ENCODE data around the gene SLC47A1. TPM values are rescaled to one million over a fixed set of nuclear protein-coding genes. Genes with fewer than 3 reads are reported as not detected.
"Not testable (repeated sequence)": the region's sequence is repeated elsewhere in the genome, so short reads cannot be mapped to it uniquely, and the experiment has no call there.

Gene SLC47A1
- total RNA-seq, 1 donor from 2014 or later = 2.7 TPM

GRCh38 chr17:19555746-19556145 is 22.1 kb downstream of the SLC47A1 start:
- ATAC-seq = no peak

GRCh38 chr17:19558946-19559345 is 25.3 kb downstream of the SLC47A1 start:
- ATAC-seq = peak; percentile 82

DNA sequence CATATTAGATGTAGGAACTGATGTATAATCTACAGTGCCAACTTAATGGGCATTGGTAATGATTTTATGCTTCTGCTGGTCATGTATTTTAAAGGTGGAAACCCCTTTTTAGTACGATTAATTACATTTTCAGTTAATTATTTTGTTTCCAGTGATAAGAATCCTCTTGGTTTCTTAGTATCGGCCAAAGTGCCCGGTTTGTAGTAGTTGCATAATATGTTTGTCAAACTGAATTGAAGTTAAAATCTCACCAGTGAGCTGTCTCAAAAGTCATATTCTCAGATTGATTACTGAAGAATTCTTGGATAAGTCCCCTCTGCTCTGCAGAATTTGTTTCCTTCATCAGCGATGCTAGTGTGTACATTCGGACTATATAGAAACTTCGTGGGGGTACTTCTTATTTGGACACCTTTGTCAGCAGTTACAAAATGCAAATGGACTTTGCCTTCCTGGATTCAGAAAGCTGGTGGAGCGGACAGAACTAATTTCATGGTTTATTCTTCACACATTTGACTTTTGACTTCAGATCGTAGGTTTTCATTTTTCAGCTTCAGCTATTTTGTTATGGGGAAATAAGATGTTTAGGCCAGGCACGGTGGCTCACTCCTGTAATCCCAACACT is 28.2 kb downstream of the SLC47A1 start:
- ATAC-seq = no peak

DNA sequence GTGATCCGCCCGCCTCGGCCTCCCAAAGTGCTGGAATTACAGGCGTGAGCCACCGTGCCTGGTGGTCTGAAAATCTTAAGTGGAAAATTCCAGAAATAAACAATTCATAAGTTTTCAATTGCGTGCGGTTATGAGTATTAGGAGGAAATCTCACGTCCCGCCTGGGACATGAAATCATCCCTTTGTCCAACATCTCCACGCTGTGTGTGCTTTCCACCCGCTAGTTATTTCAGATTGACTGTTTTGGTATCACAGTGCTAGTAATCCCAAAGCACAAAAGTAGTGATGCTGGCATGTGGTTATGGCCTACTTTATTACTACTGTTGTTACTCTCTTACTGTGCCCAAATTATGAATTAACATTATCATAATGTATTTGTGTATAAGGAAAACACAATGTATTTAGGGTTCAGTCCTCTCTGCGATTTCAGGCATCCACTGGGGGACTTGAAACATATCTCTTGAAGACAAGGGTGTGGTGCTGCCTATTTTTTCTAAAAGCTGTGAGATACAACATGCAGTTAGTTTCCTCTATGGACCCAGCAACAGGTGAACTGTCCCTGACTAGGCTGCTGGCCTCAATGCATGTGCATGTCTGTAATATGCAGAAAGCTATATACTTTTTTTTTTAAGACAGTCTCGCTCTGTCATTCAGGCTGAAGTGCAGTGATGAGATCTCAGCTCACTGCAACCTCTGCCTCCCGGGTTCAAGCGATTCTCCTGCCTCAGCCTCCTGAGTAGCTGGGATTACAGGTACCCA is 32.3 kb downstream of the SLC47A1 start:
- ATAC-seq = no peak

- ATAC-seq = no peak
These were observed 33.8 kb downstream of the SLC47A1 start for GRCh38 chr17:19567216-19568015.

- ATAC-seq = no peak
These were observed 34.3 kb downstream of the SLC47A1 start for GRCh38 chr17:19568016-19568350.

GRCh38 chr17:19569785-19570543 is 36.3 kb downstream of the SLC47A1 start:
- peak; percentile 85 for ATAC-seq

GRCh38 chr17:19570544-19571062 is 36.9 kb downstream of the SLC47A1 start:
- no peak for ATAC-seq

DNA sequence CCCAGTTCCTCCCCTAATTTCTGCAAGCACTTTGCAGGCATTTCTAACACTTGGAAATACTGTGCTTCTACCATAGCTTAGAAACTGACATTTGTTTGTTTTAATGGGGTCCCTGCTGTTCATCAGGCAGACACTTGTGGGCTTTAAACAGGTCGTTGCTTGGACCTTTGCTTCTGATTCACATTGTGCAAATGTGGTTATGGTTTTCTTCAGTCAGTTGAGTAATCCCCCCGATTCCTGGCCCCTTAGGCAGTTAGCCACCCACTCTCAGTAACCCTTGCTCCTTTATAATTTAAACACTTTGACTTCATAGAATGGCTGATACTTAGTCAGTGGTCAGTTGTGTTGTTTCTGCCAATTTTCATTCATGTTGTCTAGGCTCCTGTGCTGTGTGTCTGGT is 39.4 kb downstream of the SLC47A1 start:
- ATAC-seq = no peak

GRCh38 chr17:19574956-19575355 is 41.3 kb downstream of the SLC47A1 start:
- no peak for ATAC-seq

DNA sequence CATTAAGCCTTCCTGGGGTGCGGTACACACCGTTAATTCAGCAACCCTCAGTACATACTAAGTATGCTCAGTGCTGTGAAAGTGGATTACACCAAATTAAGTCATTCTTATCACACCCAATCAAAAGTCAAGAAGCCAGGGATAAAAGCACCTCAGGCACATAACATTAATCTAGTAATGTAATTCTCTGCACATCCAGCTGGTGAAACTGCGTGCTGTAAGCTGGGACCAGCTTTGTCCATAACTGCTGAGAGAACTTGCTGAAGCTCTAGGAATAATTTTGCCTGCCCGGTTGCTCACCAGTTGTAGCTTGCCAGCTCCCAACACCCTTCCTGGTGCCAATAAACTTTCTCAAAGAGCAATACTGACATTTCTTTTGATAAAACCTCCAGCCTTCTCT is 44.9 kb downstream of the SLC47A1 start:
- peak; percentile 83 for ATAC-seq

DNA sequence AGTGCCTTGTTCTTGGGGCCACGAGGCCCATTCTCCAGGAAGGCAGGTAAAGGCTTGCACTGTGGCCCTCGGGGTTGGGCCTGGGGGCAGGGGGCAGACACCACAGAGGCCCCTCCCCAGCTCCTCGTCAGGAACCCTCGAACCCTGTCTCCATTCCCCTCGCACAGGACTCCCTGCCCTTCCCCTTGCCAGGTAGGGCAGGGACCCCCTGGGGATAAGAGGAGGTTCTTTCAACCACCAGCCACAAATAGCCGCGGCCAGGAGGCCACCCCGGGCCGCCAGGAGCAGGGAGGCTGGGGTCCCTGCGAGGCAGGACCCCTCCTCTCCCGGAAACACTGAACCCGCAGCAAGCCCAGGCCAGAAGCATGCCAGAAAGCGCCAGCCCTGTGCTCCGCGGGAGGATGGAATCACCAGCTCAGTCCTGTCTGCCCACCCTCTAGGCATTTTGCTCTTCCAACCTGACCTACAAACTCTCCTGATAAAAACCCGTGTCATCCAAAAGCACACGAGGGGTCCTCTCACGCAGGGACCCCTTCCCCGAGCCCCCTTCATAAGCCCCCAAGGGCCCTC is 45.6 kb downstream of the SLC47A1 start:
- no peak for ATAC-seq

DNA sequence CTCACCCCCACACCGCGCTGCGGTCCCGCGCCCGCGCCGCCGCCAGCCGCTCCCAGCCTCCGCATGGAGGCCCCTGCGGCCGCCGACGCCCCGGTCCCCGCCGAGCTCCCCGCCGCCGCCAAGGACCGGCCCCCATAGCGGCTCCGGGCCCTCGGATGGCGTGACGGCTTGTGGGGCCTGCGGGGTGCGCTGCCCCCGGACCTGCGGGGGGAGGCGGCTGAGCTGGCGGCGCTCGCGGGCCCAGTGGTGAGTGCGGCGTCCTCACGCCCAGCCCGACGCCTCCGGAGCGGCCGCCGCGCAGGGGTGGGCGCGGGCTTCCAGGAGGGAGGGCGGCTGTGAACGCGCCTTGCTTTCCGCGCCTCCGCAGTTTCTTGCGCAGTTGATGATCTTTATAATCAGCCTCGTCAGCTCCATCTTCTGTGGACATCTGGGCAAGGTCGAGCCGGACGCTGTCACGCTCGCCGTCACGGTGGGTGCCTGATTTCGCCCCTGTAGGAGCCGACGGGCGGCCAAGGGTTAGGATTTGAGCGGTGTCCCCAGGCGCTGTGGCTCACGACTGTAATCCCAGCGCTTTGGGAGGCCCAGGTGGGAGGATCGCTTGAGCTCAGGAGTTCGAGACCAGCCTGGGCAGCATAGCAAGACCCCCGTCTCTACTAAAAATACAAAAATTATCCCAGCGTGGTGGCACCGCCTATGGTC is 46.4 kb downstream of the SLC47A1 start:
- peak; percentile 14 for ATAC-seq

- ATAC-seq = not testable (repeated sequence)
These were observed 46.9 kb downstream of the SLC47A1 start for GRCh38 chr17:19580566-19580920.

DNA sequence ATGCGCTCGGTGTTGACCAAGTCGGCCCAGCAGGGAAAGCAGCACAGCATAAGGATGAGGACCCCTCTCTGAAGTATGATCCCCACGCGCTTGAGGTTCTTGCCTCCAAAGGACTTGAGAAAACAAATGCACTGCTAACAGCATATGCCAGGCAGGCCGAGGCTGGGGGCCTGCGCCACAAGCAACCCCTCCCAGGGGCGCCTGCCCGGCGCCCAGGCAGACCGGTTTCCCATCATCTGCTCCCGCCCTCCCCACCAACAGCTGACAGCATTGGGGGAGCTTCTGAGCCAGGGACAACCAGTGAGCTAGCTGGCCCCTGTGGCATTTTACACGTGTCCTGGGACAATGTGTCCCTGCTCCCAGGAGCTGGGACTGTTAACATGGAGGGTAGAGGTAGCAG is 48.5 kb downstream of the SLC47A1 start:
- not testable (repeated sequence) for ATAC-seq

- ATAC-seq = no peak
These were observed 50.2 kb downstream of the SLC47A1 start for GRCh38 chr17:19583871-19584270.

GRCh38 chr17:19590451-19590850 is 56.8 kb downstream of the SLC47A1 start:
- no peak for ATAC-seq

DNA sequence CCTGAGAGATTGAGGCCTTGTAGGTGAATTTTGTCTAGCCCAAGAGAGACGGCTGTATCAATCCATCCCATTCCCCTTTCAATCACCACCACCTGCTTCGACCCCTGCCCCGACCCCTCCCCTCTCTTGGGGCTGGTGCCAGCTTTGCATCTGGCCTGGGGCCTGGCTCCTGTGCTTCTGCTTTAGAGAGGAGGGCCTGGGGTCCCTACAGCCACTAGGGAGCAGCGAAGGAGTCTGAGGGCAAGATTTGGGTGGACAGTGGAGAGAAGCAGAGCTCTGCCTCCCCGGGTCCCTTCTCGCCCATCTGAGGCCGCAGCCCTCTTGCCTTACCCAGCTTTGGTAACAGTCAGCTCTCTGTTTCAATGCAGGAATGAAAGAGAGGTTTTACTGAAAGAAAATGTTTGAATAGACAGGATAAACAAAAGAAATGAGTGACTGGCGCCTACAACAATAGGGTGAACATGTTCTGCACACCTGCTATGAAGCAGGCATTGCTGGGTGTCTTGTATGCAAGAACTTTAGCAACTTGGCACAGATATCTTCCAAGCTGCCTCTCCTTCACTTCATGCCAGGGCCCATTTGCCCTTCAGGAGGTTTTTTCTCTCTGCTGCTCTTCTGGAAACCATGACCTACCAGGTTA is 57.4 kb downstream of the SLC47A1 start:
- ATAC-seq = no peak

- no peak for ATAC-seq
These were observed 58.7 kb downstream of the SLC47A1 start for GRCh38 chr17:19592316-19592715.

- ATAC-seq = no peak
These were observed 63.2 kb downstream of the SLC47A1 start for GRCh38 chr17:19596869-19597268.

- ATAC-seq = no peak
These were observed 76.7 kb downstream of the SLC47A1 start for GRCh38 chr17:19610311-19610710.

Measured in esophagus mucosa (tissue), 1 donor.